ENCODE data around the gene BUB1.
"Not testable (repeated sequence)": the region's sequence is repeated elsewhere in the genome, so short reads cannot be mapped to it uniquely, and the experiment has no call there.

The BUB1 gene

DNA sequence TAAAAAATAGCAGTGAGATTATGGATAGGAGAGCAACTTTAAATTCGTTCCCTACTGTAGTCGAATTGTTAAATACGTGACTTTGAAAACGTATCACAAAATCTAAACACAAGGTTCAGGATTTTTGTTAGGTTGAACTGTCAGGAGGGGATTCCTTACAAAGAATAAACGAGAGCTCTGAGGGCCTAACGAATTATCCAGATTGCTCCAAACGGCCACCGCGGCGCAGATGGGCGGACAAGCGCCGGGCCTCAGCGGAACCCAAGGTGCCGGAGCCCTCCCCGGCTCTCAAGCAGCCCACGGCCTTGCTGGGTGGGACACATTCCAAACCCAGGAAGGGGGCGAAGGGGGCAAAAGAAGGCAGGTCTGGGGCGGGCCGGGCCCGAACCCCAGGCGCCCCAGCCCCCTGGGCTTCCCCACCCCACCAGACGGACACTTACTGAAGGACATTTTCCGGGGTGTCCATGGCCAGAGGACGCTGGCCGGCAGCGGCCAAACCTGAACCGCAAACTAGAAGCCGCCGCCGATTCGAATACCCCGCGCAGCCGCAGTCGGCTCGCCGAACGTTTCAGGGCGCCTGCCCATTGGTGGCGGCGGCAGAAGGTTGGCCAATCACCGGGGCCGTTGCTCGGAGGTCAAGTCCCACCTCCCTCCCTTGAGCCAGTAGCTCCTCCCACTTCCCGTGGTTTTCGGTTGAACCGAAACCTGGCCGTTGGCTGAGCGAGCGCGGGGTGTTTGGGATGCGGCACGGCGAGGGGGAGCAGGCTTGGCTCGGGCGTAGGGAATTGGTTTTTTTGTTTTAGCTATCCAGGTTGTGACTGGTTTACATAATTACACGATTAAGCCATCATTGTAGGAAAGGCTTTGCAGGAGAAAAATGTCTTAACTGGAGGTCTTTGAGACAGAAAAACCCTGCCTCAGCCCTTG lies at the start of gene BUB1:
TSS of gene BUB1 (minus strand) at position 534 of the 927 bp plus-strand sequence. CDS start at position 466, 68 bp downstream.
- peak; percentile 93 for DNase-seq

DNA sequence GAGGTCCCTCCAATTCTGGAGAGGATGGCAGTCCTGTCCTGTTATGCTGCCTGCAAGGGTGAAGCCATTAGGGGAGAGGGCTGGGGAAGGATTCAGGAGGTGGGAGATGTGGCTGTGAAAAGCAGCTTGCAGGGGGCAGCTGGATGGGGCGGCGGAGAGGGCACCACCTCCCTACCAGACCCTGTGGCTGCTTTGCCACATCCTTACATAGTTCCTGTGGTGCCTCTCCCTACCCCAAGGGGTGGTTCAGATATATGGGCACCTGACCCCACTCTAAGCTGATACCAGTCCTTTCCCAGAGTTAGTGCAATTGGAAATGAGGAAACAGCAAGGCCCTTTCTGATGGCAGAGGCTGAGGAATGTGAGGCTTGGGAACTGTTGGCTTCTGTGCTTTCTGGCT lies 48.4 kb upstream of the BUB1 start:
- DNase-seq = no peak

DNA sequence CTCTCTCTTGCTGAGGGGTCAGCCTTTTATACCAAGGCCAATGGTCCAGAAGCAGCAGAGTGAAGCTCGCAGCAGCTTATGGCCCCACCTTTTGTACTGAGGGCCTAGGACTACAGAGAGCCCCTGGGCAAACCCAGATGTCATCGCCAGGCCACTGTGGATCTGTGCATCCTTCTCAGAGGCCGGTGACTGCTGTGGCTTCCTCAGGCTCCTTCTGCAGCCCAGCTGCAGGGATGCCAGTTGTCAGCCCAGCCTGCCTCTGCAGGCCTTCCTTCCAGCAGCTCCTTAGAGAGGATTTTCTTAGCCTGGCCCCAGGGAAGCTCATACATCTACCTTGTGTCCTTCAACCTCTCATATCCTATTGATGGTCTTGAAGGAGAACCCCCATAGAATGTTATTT lies 48.0 kb upstream of the BUB1 start:
- DNase-seq = no peak

DNA sequence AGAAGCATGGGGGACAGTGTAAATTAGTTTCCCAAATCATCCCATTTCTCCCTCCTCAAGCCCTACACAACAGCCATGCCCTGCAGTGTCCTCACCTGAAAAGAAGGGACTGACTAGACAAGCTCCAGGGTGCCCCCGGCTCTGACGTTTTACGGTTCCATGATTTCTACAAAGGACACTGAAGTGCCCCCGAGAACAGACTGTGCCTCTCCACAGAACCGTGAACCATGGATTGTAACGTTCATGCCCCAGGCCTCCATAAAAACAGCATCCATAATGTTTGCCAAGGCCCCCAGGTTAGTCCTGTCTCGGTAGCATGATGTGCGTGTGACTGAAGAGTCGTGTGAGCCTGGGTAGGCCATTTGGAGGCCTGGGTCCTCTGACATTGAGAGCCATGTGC lies 47.5 kb upstream of the BUB1 start:
- DNase-seq = no peak

DNA sequence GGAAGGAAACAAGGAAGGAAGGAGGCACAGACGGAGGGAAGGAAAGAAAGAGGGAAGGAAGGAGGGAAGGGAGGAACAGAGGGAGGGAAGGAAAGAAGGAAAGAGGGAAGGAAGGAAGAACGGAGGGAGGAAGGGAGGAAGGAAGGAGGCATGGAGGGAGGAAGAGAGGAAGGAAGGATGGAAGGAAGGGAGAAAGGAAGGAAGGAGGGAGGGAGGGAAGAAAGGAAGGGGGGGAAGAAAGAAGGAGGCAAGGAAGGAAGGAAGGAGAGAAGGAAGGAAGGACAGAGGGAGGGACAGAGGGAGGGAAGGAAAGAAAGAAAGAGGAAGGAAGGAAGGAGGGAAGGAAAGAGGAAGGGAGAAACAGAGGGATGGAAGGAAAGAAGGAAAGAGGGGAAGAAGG lies 47.0 kb upstream of the BUB1 start:
- no peak for DNase-seq

DNA sequence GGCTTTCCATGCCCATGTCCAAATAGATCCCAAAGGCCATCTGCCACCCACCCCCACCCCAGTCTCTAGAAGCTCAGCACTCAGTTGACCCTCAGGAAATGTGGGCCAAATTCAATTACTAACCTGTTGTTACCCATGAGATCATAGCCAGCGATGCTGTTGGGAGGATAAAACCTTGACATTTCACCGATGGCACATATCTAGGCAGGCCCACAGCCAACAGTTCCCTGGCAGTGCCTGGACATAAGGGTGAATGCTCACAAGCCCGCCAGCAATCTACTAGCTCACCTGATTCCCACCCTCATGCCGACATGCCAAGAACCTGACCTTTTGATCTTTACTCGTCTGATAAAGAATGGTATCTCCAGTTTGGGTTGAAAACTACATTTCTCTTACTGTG lies 42.7 kb upstream of the BUB1 start:
- no peak for DNase-seq

DNA sequence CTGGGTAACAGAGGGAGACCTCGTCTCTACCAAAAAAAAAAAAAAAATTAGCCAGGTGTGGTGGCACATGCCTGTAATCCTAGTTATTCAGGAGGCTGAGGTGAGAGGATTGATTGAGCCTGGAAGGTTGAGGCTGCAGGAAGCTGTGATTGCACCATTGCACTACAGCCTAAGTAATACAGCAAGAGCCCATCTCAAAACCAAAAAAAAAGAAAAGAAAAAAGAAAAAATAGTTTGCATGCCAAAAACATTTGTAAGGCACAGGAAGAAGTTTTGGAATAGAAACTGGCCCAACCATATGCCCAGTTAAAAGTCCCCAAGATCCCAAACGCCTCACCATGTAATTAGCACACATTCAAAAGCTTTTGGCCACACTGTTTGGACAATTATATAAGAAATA lies 41.1 kb upstream of the BUB1 start:
- DNase-seq = no peak

DNA sequence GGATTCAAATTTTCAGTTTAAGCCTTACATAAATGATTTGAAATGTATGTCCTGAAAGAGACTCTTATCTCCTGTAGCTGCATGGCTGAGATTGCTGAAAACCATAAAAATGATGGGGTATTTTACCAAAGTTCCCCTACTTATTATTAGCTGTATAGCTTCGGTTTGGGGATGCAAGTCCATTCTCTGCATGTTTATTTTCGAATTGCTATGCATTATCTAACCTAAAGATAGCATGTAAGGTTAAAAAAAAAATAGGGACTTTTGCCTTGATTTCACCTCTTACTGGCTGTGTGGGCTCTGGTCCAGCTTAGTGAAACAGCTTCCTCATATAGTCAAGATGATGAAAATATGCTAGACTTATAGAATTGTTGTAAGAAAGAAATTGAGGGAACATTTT lies 40.5 kb upstream of the BUB1 start:
- DNase-seq = no peak

DNA sequence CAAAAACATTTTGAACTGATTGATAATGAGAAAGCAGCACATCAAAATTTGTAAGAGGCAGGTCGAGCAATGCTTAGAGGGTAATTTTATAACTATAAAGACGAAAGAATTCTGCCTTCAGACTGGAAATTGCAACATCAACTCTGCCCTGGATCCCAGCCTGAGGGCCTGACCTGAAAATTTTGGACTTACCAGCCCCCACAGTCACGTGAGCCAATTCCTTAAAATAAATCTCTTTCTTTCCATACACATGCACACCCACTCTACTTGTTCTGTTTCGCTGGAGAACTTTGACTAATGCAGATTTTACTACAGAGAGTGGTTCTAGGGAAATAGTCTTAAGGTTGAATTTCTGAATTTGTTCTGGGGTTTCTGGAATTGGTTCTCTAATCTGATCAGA lies 39.9 kb upstream of the BUB1 start:
- no peak for DNase-seq

DNA sequence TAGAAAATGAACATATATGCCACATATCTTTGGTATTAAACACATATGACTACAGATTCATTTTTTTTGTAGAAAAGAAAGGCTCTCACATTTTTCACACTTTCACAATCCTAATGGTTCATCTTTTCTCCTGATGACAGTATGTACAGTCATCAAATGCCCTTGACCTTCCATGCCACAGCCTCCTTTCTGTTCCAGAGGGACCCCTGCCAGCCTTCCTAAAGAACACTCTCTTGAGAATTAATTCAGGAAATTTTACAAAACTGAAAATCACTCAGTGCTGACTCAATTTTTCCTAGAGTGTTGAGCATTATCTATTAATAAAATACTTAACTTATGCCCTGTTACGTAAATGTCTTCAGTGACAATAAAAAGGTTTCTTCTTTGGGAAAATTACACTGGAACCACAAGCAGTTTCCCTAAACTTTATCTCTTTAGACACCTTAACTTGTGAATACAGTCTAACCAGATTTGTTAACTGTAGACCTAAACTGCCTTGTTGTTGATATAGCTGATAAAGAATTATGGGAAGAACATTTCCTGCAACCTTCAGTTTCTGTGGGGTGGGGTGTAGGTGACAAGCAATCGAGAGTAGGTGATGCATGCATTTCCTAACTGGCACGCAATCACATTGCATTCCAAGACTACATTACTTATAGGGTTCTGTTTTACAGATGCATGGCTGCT lies 39.2 kb upstream of the BUB1 start:
- DNase-seq = no peak

DNA sequence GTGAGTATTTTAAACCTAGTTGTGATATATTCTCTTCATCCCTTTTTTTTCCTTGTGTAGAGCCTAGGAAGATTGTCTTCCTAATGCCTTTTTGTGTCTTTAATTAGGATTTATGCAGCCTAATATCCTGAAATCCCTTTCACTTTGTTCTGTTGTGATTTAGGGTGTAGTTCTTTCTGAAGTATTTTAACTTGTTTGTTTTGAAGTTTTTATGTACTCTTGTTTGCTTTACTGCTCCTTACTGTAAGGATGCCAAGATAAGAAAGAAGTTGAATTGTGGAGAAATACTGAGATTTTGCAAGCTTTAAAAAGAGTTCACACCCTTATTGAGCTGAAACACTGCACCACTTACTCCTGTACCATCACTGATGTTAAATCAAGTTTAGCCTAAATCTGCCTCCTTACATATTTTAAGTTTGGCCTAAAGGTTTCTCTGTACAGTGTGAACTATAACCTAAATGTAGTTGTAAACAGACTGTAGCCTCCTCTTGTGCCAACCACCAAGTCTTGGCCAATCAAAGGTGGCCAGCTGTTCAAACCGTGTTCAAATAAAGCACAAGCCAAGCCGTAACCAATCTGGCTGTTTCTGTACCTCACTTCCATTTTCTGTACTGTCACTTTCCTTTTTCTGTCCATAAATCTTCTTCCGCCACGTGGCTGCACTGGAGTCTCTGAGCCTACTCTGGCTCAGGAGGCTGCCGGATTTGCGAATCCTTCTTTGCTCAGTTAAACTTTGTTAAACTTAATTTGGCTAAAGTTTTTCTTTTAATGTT lies 36.8 kb upstream of the BUB1 start:
- DNase-seq = peak; percentile 61

DNA sequence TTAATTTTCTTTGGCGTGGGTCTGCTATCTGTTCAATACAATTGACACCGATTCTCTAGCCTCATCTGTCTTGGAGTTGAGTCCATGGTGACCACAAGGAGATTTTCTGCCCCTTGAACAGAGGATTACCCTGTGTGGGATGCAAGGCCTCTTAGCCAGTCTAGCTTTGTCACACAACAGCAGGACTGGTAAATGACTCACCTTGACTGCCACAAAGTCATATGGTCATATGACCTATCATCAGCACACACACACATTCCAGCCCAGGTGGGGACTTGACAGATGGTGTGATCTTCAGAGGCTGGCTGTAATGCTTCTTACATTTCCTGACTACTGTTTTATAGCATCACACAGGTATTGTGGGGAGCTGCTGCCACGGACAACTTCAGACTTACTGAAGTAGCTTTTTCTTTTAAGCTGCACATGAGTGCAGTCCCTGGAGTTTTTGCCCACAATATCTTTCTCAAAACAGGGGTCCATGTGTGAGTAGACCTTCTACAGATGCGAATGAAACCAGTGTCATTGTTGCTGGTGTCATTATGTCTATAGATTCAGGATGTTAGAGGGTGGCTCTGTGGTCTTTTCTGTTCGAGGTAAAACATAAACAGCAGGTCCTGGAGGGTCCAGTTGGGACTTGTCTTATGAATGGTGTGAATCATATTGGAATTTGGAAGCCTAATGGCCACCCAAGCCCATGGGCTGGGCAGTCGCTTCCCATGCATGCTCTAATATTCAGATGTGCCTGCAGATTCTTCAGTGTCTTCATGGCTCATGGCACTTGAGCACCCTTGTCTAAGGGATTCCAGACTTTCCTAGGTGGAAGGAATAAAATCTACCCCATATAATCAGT lies 35.9 kb upstream of the BUB1 start:
- peak; percentile 94 for DNase-seq

DNA sequence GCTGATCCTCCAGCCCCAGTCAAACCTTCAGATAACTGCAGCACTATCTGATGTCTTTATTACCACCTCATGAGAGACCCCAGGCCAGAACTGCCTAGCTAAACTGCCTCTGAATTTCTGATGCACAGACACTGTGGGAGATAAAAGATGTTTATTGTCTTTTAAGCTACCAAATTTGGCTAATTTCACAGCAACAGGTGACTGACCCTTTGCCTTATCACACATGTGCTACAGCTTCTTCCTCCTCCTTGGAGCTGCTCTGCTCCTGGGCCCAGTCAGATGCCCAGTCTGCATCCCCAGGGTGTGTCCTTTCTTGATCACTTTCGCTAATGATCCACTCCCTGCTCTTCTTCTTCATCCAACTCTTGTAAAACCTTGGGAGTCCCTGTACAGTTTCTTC lies 34.9 kb upstream of the BUB1 start:
- no peak for DNase-seq

DNA sequence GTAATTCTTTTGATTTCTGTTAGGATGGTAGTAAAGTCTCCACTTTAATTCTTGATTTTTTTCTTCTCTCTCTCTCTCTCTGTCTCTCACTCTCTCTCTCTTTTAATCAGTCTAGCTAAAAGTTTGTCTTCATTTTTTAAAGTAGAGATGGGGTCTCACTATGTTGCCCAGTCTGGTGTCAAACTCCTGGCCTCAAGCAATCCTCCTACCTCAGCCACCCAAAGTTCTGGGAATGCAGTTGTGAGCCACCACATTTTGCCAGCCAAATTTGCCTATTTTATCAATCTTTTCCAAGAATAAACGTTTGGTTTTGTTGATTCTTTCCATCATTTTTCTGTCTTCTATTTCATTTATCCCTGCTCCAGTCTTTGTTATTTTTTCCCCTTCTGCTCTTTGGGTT lies 30.6 kb upstream of the BUB1 start:
- no peak for DNase-seq

DNA sequence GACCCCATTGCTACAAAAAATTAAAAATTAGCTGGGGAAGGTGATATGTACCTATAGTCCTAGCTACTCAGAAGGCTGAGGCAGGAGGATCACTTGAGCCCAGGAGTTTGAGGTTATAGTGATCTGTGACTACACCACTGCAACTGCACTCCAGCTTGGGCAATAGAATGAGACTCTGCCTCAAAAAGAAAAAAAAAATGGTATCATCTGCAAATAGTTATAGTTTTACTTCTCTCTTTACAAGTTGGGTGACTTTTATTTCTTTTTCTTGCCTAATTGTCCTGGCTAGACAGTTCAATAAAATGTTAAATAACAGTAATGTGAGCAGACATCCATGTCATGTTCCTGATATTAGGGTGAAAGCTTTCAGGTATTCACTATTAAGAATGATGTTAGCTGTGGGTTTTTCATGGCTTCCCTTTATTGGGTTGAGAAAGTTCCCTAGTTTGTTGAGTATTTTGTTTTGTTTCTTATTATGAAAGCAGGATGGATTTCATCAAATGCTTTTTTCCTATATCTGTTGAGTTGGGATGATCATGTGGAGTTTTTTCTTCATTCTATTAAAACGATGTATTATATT lies 29.6 kb upstream of the BUB1 start:
- no peak for DNase-seq

DNA sequence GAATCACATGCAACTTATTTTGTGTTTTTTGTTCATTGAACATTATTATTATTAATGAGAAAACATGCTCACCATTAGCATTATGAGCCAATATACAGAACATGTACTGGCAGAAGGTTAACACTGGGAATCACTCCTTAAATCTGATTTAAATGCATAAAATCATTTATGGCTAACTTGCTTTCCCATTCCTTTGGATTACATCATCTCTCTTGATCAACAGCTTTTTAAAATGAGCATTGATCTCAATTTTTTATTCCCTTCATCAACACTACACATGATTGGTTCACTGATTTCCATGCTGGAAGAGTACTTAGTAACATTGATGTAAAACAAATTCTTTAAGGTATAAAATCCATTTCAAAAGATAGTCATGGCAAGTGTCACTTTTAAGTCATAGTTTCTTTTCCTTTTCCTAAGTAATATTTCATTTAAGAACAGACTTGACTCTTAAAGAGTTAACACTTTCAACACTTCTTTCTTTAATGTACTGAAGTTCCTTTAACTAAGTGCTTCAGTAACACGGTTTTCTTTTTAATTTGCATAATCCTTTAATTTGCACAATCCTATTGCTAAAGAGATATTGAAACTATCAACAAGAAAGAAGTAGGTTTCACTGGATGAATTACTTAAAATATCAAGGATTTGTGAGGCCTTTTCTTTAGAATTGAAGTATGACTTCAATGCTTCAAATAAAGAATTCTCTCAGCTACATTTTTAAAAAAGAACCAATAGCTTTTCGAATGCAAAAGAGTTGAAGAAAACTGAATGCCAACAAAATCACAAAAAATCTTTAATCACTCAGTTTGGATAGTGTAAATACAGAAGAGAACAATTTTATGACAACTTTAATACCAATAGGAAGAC lies 24.9 kb upstream of the BUB1 start:
- no peak for DNase-seq

DNA sequence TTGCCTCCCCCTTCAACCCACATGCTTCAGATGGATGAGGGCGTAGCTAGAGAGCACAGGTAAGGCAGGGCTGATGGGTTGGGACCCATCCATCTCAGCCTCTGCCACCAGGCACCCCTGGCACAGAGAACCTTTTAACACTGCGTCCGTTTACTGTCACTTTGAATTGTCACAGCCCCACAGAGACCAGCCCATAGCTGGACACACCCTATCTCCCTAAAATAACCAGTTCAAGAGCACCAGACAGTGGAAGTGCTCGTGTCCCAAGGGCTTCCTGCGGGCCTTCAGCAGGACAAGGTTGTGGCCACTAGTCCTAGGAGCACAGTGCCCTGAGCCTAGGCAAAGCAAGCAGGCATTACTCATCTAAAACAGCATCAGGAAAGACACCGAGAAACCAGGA lies 20.4 kb upstream of the BUB1 start:
- not testable (repeated sequence) for DNase-seq

DNA sequence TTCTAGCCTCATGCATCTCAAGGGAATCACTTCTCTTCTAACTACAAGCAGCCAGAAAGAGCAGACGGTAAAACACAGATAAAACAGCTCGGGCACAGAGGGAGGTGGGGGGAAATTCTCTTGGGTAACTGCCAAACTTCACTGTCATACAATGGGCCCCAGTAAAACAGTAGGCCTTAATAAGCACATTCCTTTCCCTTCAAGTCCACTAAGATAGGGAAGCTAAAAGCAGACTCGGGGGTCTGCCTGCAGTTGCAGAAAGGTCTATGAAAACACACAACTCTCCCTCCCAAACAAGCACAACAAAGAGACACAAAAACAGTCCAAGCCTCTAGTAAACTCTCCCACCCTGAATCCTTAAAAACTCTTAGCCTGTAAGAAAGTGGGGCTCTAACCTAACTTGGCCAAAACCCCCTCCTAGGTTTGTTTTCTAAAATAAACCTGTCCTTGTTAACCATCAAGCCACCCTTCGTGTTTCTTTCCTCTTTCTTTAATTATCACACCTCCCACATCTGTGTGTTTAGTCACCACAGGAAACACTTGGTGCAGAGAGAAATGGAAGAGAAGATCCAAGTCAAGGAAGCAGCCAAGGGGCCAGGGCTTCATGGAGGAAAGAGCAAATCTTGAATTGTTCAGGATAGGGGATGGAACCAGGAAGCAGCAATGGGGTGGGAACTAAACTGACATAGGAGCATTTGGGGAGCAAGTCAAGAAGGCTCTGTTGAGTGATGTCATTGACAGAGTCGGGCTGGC lies 17.5 kb upstream of the BUB1 start:
- peak; percentile 59 for DNase-seq

DNA sequence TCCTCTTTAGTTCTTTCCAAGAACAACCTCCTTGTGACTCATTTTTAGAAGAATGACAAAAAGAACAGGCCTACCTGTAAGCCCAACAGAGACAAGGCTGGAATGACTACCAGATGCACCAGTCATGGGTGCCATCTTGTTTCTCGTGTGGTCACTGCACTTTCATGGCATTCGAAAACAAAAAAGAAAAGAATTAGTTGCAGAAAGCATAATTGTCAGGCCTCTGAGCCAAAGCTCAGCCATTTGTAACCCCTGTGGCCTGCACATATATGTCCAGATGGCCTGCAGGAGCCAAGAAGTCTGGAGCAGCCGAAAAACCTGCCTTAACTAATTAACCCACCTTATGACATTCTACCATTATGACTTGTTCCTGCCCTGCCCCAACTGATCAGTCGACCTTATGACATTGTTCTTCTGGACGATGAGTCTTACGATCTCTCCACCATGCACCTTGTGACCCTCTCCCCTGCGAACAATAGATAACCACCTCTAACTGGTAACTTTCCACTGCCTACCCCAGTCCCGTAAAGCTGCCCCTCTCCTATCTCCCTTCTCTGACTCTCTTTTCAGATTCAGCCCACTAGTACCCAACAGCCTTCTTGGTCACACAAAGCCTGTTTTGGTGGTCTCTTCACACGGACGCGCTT lies 13.9 kb upstream of the BUB1 start:
- no peak for DNase-seq

All from NCI-H2171 treated with DMSO at 0.1 percent for 48 hours (cell line).